ENCODE data around the gene BANP. TPM values are rescaled to one million over a fixed set of nuclear protein-coding genes. Genes with fewer than 3 reads are reported as not detected.

Gene BANP
- total and polyA plus RNA-seq, 2 of the 8 experiments (the other 6 are each of a cell fraction or from before 2014, with no cell fraction given) = 25.8 to 39.8 TPM

- peaks cover 7% of the 10 kb centered on the region; the same call in 1 of the 2 replicates for H3K23me2 ChIP-seq (ENCODE audit: low read depth, low read length)
- H3K4me3 ChIP-seq (ENCODE audit: extremely low read depth in 1 of 4, insufficient read depth in 2 of 4, low read depth in 3 of 4, low read length in 4 of 4) = no peak overlapping the region
- no peaks in the 10 kb centered on the region for H4K20me1 ChIP-seq (replicated peaks in 1 of 2; ENCODE audit: control insufficient read depth in 1 of 2, insufficient read depth in 2 of 2, low read length in 2 of 2)
- H3K4me2 ChIP-seq (ENCODE audit: insufficient read depth in 1 of 2, low read depth in 2 of 2, low read length in 2 of 2) = no peak overlapping the region
- WGBS, 2 experiments (ENCODE audit: extremely low coverage in 1 of 2, insufficient coverage in 1 of 2, insufficient read length in 1 of 2, insufficient replicate concordance in 2 of 2, low coverage in 1 of 2, low lambda C conversion rate in 2 of 2, missing lambda C conversion rate in 1 of 2) = 97% methylated on average over 14 of the region's 14 CpGs; no CpG with 5 or more reads in 1 of the 2 experiments
- H2BK12ac ChIP-seq (ENCODE audit: low read depth, low read length) = no peak overlapping the region
- no peak overlapping the region for H2BK15ac ChIP-seq (ENCODE audit: low read length)
- H3K9me3 ChIP-seq (ENCODE audit: insufficient read depth in 2 of 2, low read depth in 1 of 2, low read length in 1 of 2) = no peaks in the 10 kb centered on the region
- H3K9ac ChIP-seq (replicated peaks in 1 of 4; ENCODE audit: extremely low read depth in 1 of 4, low read depth in 3 of 4, low read length in 3 of 4) = no peak overlapping the region
- no peak overlapping the region for H2BK120ac ChIP-seq (replicated peaks; ENCODE audit: low read depth, low read length)
- H3K36me3 ChIP-seq (ENCODE audit: control insufficient read depth in 2 of 4, insufficient read depth in 4 of 4, low read length in 3 of 4) = peaks cover 0 to 3% (median 0%) of the 10 kb centered on the region in 4 experiments; a peak in 1 of 8 replicates
- no peak overlapping the region for H3K4ac ChIP-seq (replicated peaks; ENCODE audit: insufficient read length, low read depth, low read length)
- no peak overlapping the region for H2AK5ac ChIP-seq (ENCODE audit: low read depth, low read length)
- H2BK5ac ChIP-seq (ENCODE audit: low read depth, low read length) = no peak overlapping the region
- H3K56ac ChIP-seq (replicated peaks; ENCODE audit: insufficient read length, low read depth, low read length) = no peak overlapping the region
- H3K14ac ChIP-seq (ENCODE audit: insufficient read length) = no peak overlapping the region
- H4K91ac ChIP-seq (replicated peaks; ENCODE audit: insufficient read length, low read length) = no peak overlapping the region
- H3K27ac ChIP-seq (ENCODE audit: low read depth, low read length) = no peak overlapping the region
- H3K27me3 ChIP-seq (replicated peaks in 1 of 4; ENCODE audit: control insufficient read depth in 3 of 4, extremely low read depth in 1 of 4, insufficient read depth in 3 of 4, low read length in 3 of 4) = no peaks in the 10 kb centered on the region
- no peak overlapping the region for H2BK20ac ChIP-seq (ENCODE audit: low read length)
- no peak overlapping the region for H4K8ac ChIP-seq (ENCODE audit: extremely low read depth, insufficient read depth, low read length)
- no peak overlapping the region for H2AFZ ChIP-seq (ENCODE audit: low read length)
- no peaks in the 10 kb centered on the region; a peak in 1 of 7 replicates for H3K4me1 ChIP-seq (replicated peaks in 1 of 4; ENCODE audit: control insufficient read depth in 3 of 4, insufficient read depth in 4 of 4, low read length in 3 of 4)
- H3K79me2 ChIP-seq (ENCODE audit: control insufficient read depth in 1 of 2, insufficient read depth in 2 of 2, low read length in 2 of 2) = no peaks in the 10 kb centered on the region
- H4K5ac ChIP-seq (ENCODE audit: insufficient read length, low read depth, low read length) = no peak overlapping the region
- DNase-seq (ENCODE audit: low read depth in 1 of 2, low spot score in 2 of 2) (no peak), FAIRE-seq (no peak)
- no peak overlapping the region for H3K18ac ChIP-seq (ENCODE audit: extremely low read depth, low read length)
- CTCF ChIA-PET (ENCODE audit: partially characterized antibody) = interaction anchor here (1.0 to 1.3 kb wide), 2 partner anchors 53 to 136 kb away, joined by 4 read pairs; no protein-coding TSS in a partner anchor
- TF ChIP-seq HDAC2 (IDR thresholded peaks at IDR 0.05; ENCODE audit: borderline replicate concordance in 1 of 2, low read depth in 2 of 2, low read length in 2 of 2) (no peak), SIRT6 (IDR thresholded peaks at IDR 0.05; ENCODE audit: low read length) (no peak), CREB1 (IDR thresholded peaks at IDR 0.05) (no peak), SUZ12 (IDR thresholded peaks at IDR 0.05; ENCODE audit: low read length) (no peak), ASH2L (IDR thresholded peaks at IDR 0.05; ENCODE audit: low read length) (no peak), RAD21 (IDR thresholded peaks at IDR 0.05 in 1 of 2, conservative IDR thresholded peaks at IDR 0.05 in 1 of 2; ENCODE audit: low read depth in 2 of 2, low read length in 2 of 2) (no peak), SRF (IDR thresholded peaks at IDR 0.05; ENCODE audit: low read depth, low read length) (no peak), RXRA (IDR thresholded peaks at IDR 0.05; ENCODE audit: insufficient read depth, low read depth, low read length) (no peak), JUN (IDR thresholded peaks at IDR 0.05; ENCODE audit: low read depth, low read length) (no peak)
- TF ChIP-seq, protein P1, sequence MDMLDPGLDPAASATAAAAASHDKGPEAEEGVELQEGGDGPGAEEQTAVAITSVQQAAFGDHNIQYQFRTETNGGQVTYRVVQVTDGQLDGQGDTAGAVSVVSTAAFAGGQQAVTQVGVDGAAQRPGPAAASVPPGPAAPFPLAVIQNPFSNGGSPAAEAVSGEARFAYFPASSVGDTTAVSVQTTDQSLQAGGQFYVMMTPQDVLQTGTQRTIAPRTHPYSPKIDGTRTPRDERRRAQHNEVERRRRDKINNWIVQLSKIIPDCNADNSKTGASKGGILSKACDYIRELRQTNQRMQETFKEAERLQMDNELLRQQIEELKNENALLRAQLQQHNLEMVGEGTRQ (IDR thresholded peaks at IDR 0.05; ENCODE audit: low read length) = no peak
- no peak overlapping the region for H3K23ac ChIP-seq (ENCODE audit: insufficient read length)
- POLR2A ChIA-PET (ENCODE audit: partially characterized antibody) = no interaction called here
- no peaks in the 10 kb centered on the region for H3K79me1 ChIP-seq (ENCODE audit: low read depth, low read length)
Measured at GRCh38 chr16:88058136-88058535, 106.9 kb downstream of the BANP start.
